Activated CD4-positive, alpha-beta T cell treated with anti-CD3 and anti-CD28 coated beads for 1 hour (primary cell): ENCODE measurements around the gene CCDC116.
"Not testable (repeated sequence)": the region's sequence is repeated elsewhere in the genome, so short reads cannot be mapped to it uniquely, and the experiment has no call there.

Source experiments
- DNase-seq: peaks from one replicate; pipeline ENCODE4 v3.0.0-alpha.2; 2020

The CCDC116 gene, protein sequence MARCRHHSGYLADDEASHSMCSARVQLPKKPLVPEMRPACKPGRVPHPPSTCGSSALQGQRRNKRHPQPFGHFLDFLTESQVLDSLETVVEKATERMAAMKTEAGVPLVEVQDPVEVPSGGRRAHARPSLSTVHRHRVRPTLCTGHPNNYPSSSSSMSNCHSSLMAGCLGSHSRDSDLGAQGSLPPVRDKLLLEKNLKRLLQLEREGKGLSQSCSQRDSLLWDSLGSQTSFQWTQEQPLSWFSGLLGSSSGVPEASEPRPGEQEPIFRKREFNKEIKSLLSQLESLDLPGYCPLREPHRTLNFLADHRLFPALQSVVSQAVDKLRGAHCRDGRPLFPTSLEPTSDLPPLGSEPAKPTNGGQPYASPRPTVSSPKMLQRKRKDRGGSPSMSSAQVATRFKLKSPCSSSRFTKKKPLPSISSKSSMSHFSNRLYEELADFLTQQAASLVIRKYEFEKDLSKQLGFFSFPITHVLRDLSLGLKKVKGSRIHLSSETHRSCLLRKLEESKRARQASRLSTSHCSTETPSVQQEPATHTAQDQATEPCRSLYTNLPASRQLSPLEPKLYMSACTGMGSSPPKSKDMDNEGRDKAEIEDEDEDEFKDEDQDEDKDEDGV

DNA sequence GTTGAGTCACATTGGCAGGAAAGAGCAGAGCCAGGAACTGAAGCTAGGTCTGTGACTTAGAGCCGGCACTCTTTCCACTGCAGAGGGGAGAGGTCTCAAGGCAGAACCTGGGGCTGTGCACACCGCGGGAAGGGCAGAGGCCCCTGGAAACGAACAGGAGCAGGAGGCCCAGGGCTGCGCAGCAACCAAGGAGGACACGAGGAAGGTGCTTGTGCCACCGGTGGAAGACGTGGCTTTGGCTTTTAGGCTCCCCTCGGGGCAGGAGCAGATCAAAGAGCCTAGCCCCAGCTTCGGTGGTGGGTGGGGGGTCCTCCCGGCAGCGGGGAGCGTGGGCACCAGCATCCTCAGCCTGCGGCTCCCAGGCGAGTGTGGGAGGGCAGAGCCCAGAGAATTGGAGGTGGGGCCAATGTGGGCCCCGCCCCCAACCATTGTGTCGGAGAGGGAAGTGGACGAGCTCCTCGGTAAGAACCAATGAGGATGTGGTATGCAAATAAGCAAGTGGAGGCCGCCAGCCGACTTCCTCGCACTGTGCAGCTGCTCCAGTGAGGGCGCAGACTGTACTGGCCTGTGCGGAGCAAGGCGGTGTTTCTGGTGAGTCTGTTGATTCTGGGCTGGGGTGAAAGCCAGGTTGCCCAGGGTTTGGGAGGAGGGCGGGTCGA is at the start of gene CCDC116:
CCDC116 (plus strand) TSS at position 524 of the 659 bp plus-strand sequence. CDS start 422 bp downstream, outside the sequence.
- DNase-seq: peak; percentile 37

DNA sequence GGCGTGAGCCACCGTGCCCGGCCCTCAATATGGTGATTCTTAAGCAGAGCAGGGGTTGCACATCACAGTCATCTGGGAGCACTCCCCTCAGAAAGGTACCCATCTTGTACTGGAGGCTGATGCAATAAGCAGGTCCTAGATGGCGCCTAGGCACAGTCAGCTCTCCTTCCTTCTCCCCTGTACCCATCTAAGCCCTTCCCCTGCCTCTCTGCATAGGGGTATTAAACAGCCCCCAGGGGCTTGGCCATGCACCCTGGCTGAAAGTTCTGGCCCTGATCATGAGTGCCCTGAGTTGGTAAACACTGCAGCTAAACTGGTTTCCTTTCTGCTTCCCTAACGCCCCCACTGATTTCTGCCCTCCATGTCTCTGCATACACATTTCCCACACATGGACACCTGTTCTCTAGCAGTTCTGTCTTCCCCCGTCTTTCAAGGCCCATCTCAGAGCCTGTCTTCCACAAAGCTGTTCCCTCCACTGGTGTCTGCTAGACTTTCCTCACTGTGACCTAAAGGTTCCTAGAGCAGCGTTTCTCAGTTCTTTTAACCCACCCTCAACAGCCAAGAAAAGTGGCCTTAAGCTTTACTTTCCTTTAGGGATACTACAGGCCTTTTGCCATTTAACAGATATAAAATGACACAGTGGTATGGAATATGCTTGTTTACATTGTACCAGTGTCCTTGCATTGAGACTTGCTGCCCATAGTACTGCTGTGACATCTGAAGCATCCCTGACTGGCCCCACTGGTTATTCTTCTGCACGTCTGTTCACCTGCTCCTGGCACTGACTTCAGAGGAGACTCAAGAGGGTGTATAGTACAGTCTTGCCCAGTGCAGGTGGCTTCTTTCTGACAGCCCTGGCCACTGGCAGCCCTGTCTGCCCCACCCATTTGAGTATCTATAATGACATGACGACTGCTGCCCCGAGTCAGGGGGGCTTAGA is 49.5 kb upstream of the CCDC116 start:
- no peak for DNase-seq

DNA sequence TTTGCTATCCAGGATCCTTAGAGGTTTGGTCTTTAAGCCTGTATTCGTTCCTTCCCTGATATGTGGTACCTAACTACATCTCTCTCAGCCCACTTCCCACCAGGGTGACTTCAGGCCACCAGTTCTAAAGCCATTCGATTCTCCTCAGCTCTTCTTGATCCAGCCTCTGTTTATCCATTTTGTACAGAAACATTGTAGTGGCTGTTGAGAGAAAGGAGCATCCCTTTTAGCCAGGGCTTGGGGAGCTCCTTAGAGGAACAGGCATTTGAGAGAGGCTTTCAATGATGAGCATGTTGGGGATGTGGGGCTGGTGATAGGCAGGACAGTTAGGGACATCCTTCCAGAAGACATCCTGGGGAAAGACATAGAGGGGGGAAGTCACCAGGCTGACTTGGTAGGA is 47.2 kb upstream of the CCDC116 start:
- no peak for DNase-seq

DNA sequence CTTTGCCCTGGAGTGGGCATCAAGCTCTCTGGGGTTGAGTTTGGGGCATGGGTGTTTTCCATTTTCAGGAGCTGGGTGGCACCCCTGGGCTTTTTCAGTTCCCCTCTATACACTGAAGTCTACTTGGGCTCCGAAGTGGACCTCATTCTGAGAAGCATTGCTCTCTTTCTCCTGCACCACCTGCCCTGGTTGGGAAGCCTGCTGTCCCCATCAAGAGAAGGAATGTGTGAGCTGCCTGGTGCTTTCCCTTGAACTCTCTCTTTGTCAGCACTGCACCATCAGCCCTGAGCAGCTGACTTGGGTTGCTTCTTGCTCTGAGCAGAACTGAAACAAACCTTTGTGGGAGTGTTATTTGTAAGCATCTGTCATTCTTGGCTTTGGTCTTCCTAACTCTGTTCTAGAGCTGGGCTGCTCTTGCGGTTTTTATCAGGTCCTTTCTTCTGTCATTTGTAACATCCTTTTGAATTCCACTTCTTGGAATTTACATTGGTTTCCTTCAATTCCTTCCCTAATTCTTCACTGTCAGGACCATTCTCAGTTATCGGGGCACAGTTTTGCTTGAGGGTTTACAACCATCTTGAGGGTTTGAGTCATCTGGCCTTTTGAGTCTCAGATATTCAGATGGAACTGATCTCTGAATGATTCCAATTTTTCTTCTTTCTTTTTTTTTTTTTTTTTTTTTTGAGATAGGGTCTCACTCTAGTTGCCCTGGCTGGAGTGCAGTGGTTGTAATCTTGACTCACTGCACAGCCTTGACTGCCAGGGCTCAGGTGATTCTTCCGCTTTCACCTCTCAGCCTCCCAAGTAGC is 44.6 kb upstream of the CCDC116 start:
- DNase-seq: no peak

DNA sequence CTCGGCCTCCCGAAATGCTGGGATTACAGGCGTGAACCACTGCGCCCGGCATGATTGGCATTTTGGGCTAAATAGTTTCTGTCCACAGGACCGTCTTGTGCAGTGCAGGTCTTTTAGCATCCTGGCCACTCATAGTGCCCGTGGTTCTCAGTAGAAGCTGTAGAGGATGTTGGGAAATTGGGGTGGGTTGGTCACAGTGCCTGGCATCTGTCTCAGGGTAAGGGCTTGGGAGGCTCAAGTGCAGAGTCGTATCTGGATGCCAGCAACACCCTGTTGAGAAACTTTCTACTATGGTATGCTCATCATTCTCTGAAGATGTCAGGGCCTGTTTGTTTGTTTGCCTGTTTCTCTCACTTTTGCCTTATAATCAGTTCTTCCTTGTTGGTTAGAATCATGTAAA is 43.2 kb upstream of the CCDC116 start:
- DNase-seq: no peak

DNA sequence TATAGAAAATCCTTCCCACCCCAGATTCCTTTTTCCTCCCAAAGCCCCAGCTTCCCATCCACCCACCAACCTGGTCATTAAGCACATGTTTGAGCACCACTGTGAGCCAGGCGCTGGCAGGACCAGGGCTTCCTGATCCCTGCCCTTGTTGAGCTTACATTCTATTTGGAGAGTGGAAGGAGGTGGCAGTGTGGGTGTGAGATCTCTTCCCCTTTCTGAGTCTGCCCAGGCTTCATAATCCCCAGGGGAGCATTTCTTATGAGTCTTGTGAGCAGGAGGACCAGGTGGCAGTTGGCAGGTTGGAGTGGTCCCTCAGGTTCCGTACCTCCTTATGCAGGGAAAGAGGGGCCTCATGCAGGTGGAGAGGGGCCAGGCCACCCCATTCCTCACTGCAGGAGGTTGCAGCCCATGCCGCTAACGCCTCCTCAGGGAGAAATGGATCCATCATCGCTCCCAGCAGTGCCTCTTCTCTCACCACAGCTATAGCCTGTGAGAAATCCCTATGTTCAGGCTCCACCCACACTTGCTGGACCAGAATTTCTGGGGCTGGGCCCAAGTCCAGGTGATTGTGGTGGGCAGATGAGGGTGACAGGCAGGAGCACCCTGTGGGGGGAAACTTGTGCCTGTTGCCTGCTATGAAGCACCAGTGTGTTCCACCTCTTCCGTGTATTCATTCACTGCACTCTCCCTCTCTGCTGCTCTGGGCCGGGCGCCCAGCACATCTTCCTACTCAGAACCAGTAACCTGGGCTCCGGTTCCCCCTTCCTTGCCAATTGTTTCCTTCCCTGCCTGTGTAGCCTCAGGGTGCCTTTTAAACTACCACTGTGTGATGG is 41.5 kb upstream of the CCDC116 start:
- no peak for DNase-seq

DNA sequence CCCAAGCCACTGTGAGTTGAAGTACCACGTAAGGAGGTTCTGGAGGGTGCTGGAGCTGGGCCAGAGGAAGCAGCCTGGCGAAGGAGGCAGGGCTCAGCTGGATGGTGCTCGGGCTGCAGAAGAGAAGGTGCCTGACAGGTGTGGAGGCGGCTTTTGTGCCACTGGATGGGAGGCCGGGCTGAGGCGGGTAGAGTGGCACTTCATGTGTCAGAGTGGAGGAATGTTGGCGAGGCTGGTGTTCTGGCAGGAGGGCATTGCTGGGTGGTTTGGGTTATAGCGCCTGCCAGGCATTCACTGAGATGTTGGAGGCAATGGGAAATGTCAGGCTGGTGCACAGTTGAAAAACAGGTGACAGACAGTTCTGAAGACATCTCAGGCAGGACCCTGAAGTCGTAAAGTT is 40.9 kb upstream of the CCDC116 start:
- DNase-seq: no peak

DNA sequence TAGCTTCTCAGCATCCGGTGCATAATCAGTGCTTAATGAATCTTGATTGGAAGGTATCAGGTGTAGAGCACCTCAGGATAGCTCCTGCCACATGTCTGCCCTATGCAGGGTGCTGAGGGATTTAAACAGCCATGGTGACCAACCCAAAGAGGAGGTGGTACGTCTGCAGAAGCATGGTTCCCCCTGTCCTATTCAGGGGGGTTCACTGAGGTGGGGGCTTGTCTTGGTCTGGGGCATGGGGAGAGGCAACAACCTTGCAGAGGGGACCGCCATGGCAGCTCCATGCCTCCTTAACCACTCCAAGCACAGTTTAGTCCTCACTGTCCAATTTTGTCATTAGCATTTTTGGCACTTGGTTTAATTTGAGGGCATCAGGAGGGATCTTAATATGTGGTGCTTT is 40.1 kb upstream of the CCDC116 start:
- DNase-seq: no peak

DNA sequence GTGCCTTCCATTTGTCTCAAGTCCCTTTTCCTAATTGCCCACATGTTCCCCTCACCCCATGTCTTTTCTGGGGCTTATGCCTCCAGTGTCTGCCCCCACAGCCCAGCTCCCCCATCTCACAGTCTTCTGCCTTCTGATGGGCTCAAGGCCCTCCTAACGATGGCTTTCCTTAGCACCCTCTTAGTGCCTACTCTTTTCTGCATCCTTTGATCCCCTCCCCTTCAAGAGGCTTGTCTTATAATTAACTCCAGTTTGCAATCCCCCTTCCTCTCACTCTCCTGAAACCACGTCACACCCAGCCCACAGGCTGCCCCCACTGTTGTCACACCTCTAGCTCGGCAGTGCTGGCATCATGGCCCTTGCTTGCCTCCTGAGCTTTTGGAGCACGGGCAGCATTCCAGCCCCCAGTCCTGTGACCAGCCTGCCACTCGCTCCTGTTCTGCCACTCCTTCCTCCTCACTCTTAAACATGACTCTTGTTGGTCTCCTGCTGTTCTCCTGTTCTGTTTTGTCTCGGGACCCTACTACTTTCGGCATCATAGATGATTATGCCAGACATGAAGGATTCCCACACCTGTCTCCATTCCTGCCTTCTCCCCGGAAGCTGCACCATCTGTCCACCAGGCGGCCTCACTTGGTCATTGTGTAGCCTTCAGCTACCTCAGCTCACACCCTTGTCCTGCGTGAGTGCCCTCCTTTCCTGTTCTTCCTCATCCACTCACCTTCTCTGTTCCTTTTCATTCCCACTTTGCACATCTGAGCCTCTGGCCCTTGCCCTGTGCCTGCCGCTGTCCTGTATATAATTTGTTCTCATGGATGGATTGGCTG is 38.9 kb upstream of the CCDC116 start:
- no peak for DNase-seq

DNA sequence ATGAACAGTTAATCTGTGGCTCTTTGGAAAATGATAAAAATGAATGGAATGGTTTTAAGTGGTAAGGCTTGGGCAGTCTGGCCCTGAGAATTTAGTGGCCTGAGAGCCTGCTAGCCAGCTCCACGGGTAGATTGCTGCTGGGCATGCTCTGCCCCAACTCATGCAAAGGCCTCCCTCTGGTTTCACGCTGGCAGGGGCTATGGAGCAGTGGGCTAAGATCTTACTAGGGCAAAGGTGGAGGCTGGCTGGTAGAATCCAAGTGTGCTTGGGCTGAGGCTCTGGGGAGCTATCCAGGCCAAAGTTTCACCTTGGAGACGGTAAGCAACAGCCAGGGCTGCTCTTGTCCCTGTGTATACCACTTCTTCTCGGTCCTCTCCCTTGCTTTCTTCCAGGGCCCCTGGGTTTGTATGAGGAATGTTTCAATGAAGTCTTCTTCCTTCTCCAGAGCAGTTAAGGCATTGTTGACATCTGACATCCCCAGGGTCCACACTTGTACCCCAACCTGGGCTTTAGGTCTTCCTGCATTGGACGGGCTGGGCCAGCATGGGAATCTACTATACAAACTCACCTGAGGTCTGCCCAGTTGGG is 37.6 kb upstream of the CCDC116 start:
- DNase-seq: no peak

DNA sequence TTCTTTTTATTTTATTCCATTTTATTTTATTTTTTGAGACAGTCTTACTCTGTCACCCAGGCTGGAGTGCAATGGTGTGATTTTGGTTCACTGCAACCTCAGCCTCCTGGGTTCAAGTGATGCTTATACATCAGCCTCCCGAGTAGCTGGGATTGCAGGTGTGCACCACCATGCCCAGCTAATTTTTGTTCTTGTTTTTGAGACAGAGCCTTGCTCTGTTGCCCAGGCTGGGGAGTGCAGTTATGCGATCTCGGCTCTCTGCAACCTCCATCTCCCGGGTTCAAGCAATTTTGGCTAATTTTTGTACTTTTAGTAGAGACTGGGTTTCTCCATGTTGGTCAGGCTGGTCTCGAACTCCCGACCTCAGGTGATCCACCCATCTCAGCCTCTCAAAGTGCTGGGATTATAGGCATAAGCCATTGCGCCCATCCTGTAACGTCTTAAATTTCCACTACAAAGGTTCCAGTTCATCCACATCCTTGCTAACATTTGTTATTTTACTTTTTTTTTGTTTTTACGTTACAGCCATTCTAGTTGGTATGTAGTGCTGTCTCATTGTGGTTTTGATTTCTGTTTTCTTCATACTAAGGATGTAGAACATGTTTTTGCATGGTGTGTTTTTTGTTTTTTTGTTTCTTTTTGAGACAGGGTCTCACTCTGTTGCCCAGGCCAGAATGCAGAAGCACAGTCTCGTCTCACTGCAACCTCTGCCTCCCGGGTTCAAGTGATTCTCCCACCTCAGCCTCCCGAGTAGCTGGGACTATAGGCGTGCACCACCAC is 36.0 kb upstream of the CCDC116 start:
- DNase-seq: not testable (repeated sequence)

DNA sequence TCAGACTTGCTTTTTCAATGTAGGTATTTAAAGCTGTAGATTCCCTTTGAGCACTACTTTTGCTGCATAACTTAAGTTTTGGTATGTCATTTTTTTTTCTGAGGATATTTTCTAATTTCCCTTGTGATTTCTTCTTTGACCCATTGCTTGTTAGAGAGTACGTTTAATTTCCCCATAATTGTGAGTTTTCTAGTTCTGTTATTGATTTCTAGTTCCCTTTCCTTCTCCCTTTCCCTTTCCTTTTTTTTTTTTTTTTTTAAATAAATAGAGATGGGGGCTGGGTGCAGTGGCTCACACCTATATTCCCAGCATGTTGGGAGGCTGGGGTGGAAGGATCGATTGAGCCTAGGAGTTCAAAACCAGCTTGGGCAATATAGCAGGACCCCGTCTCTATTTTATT is 34.3 kb upstream of the CCDC116 start:
- DNase-seq: no peak

DNA sequence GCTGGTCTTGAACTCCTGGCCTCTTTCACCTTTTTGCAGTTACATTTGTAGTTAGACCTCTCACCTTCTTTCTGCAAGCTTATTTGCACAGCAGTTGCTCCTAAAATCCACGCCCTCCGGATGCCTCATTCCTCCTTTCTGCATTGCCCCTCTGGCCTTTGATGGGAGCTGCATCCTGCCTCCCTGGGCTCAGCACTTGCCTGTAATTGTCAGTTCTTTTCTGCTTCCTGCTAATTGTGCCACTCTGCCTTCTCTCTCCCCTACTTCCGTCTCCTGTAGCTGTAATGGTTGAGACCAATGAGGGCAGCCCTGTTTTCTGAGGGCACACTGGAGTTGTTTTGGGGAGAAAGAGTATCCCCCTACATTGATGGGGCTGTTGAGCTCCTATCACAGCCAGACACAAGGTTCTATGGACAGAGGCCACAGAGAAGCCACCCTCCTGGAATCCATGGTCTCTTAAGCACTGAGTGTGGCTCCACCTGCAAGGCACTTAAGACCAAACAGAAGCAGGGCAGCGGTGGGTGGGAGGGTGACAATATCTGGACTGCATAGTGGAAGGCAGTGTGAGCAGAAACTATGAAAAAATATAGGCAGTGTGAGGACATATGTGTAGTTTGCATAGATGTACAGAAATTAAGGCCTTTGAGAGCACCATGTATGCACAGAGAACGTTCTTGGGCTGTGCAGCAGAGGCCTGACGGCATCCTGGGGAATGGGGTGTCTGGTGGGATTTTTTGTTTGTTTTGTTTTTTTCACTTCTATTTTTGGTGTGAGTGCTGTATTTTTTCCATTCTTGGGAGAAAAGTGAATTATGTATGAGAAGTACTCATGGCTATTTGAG is 33.3 kb upstream of the CCDC116 start:
- DNase-seq: no peak

DNA sequence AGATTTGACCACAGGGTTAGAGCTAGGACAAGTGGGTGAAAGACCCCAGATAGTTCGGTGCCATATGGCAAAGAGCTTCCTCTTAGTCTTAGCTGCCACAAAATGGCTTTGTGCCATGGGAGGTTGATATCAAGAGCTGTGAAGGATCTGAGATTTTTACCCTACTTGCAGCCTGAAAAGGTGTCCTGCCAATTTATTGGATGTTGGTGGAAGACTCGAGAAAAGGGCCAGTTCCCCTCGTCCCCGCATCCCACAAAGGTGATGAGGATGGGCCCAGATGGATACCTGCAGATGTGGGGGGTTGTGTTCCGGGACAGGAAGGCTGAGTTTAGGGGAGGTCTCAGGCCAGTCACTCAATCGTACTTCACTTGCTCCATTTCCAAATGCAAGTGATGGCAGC is 30.0 kb upstream of the CCDC116 start:
- no peak for DNase-seq

DNA sequence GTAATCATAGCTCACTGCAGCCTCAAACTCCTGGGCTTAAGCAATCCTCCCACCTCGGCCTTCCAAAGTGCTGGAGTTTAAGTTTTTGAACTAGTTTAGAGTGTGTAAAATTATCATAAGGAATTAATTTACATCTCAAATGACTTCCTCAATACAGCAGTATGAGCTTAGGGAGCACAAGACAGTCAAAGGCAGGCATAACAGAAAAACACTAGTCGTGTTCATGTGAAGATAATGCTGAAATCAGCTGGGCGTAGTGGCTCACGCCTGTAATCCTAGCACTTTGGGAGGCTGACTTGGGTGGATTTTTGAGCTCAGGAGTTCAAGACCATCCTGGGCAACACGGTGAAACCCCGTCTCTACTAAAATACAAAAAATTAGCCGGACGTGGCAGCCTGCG is 28.6 kb upstream of the CCDC116 start:
- no peak for DNase-seq

DNA sequence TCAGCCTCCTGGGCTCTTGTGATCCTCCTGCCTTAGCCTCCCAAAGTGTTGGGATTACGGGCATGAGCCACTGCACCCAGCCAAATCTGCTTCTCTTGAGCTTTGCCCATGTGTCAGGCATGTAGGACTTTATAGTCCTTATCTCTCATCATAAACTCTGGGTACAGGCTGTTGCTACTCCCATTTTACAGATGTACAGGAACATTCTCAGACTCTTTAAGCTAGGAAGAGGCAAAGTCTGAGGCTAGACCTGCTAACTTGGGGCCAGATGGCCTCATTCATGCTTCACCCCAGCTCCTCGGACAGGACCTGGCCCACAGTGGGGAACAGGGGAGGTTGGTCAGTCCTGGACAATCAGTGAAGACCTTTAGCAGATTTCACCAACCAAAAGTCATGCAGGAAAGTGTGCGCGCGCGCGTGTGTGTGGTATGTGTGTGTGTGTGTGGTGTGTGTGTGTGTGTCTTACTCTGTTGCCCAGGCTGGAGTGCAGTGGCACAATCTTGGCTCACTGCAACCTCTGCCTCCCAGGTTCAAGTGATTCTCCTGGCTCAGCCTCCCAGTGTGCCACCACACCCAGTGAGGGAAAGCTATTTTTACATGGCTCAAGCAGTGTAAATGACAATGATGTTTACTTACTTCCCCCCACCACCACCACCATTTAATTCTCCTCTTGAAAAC is 26.5 kb upstream of the CCDC116 start:
- DNase-seq: no peak

DNA sequence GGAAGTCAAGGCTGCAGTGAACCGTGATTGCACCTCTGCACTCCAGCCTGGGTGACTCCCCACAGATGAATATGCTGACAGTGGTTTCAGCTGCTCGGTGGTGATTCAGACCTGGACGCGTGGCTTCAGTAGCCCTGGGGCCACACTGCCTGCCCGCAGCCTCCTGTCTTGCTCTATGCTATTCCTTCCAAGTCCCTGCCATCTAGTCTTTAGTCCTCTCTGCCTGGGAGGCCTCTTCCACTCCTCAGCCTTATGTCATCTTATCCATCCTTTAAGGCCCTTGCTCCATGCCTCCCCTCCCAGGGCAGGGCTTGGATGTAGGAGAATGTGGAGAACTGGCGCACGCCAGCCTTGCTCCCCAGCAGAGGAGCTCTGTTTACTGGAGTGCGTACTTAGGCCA is 25.8 kb upstream of the CCDC116 start:
- no peak for DNase-seq
